Endothelial cell of umbilical vein (primary cell): ENCODE measurements around the gene CRTAP. TPM values are rescaled to one million over a fixed set of nuclear protein-coding genes. Genes with fewer than 3 reads are reported as not detected.

Source experiments
- BruUV-seq: library from RNA; stranded (reverse); fragments of 400-500 nt; replicated peaks from 2 replicates; lab custom pipeline; 2021; lab: Mats Ljungman, UMichigan
- CTCF ChIA-PET: fragments of 300-600, 350-600 bp; sonication (Branson Sonifier 250); formaldehyde crosslinking; loops from one replicate; lab custom pipeline; 2021; ENCODE audit warnings: antibody characterized with exemption, inconsistent platforms; lab: Charles Lee
- POLR2A ChIA-PET: fragments of 300-600, 350-600 bp; sonication (Branson Sonifier 250); formaldehyde crosslinking; loops from one replicate; lab custom pipeline; 2021; ENCODE audit warnings: antibody characterized with exemption, inconsistent platforms; lab: Charles Lee
- DNase-seq: peaks from one replicate; pipeline ENCODE4 v3.0.0-alpha.2; 2011; ENCODE audit warnings: low read depth, low spot score
- FAIRE-seq: peaks from 2 replicates; lab custom pipeline; 2011; peaks lifted over from hg19 to GRCh38; lab: Jason Lieb, UNC
- H2AFZ ChIP-seq: 2 replicates; pipeline ENCODE4 v1.6.0; 2012; ENCODE audit warnings: low read depth, low read length, control low read depth, inconsistent platforms
- H3K27ac ChIP-seq: 2 replicates; pipeline ENCODE4 v1.5.1; 2011; ENCODE audit warnings: low read depth, mild to moderate bottlenecking, control low read depth, low read length, moderate library complexity; ENCODE audit not compliant: insufficient read depth
- H3K27me3 ChIP-seq, 2 experiments: 2 replicates each; pipeline versions ENCODE4 v1.6.0 to v1.6.1; 2011; ENCODE audit warnings: low read length in 2 of 2, mixed read lengths in 1 of 2; ENCODE audit not compliant: control insufficient read depth in 2 of 2, insufficient read depth in 2 of 2
- H3K36me3 ChIP-seq, 2 experiments: 2 replicates in 1 of 2; 3 replicates in 1 of 2; pipeline ENCODE4 v1.5.1; 2011; ENCODE audit warnings: low read length in 2 of 2, mild to moderate bottlenecking in 1 of 2, moderate library complexity in 1 of 2; ENCODE audit not compliant: control insufficient read depth in 2 of 2, insufficient read depth in 2 of 2; ENCODE audit errors: extremely low read depth in 1 of 2
- H3K4me1 ChIP-seq: 3 replicates; pipeline ENCODE4 v1.5.1; 2011; ENCODE audit warnings: mild to moderate bottlenecking, low read length; ENCODE audit not compliant: control insufficient read depth, insufficient read depth; ENCODE audit errors: extremely low read depth
- H3K4me2 ChIP-seq: 2 replicates; pipeline ENCODE4 v1.6.1; 2011; ENCODE audit warnings: low read length, control low read depth, mixed read lengths; ENCODE audit not compliant: insufficient read depth
- H3K4me3 ChIP-seq, 3 experiments: fragments of 200-600 bp in 1 of 3; sonication (generic), shearing (Covaris generic) in 1 of 3; replicated peaks in 1 of 3; 2 replicates each; pipeline ENCODE4 v1.5.1; 2011 to 2016; ENCODE audit warnings: control low read depth in 3 of 3, low read length in 3 of 3, mild to moderate bottlenecking in 2 of 3, inconsistent platforms in 1 of 3, low read depth in 1 of 3, moderate library complexity in 1 of 3; ENCODE audit not compliant: insufficient read depth in 1 of 3
- H3K79me2 ChIP-seq: 2 replicates; pipeline ENCODE4 v1.6.0; 2012; ENCODE audit warnings: low read length, inconsistent platforms; ENCODE audit not compliant: control insufficient read depth, insufficient read depth
- H3K9ac ChIP-seq: replicated peaks from 2 replicates; pipeline ENCODE3; 2011; ENCODE audit warnings: low read length, control low read depth; ENCODE audit not compliant: insufficient read depth; ENCODE audit errors: extremely low read depth
- H3K9me1 ChIP-seq: replicated peaks from 3 replicates; pipeline ENCODE4 v1.6.0; 2011; ENCODE audit warnings: mild to moderate bottlenecking, low read length; ENCODE audit not compliant: control insufficient read depth, insufficient read depth; ENCODE audit errors: extremely low read depth
- H3K9me3 ChIP-seq: replicated peaks from 2 replicates; pipeline ENCODE4 v1.5.1; 2012; ENCODE audit warnings: low read length, inconsistent platforms; ENCODE audit not compliant: control insufficient read depth, insufficient read depth
- H4K20me1 ChIP-seq: replicated peaks from 2 replicates; pipeline ENCODE3; 2011; ENCODE audit warnings: mild to moderate bottlenecking, low read length; ENCODE audit not compliant: control insufficient read depth, insufficient read depth; ENCODE audit errors: extremely low read depth
- CTCF ChIP-seq, 2 donors: IDR thresholded peaks; 1 replicate in 1 of 2; 2 replicates in 1 of 2; pipeline ENCODE4 v1.5.1; 2011; ENCODE audit warnings: low read length in 2 of 2, mild to moderate bottlenecking in 2 of 2, moderate library complexity in 2 of 2, control low read depth in 1 of 2, inconsistent platforms in 1 of 2, low read depth in 1 of 2; ENCODE audit not compliant: insufficient read depth in 1 of 2; ENCODE audit errors: extremely low read depth in 1 of 2
- EZH2 ChIP-seq: IDR thresholded peaks from 2 replicates; pipeline ENCODE4 v1.6.1; 2012; ENCODE audit warnings: borderline replicate concordance, low read depth, mild to moderate bottlenecking, moderate library complexity, low read length, inconsistent platforms; ENCODE audit not compliant: severe bottlenecking
- FOS ChIP-seq: IDR thresholded peaks from 2 replicates; pipeline ENCODE4 v1.6.1; 2011; ENCODE audit warnings: mild to moderate bottlenecking, low read length, moderate library complexity, borderline replicate concordance; ENCODE audit not compliant: insufficient read depth
- GATA2 ChIP-seq: IDR thresholded peaks from 2 replicates; pipeline ENCODE4 v1.7.0; 2011; ENCODE audit warnings: low read depth, mild to moderate bottlenecking, moderate library complexity, mixed read lengths, low read length; ENCODE audit not compliant: insufficient read length, insufficient read depth
- JUN ChIP-seq: IDR thresholded peaks from 2 replicates; pipeline ENCODE4 v1.6.1; 2011; ENCODE audit warnings: borderline replicate concordance, low read depth; ENCODE audit not compliant: insufficient read length, insufficient read depth
- MAX ChIP-seq: IDR thresholded peaks from 2 replicates; pipeline ENCODE4 v1.6.1; 2011; ENCODE audit not compliant: insufficient read depth, insufficient read length
- MYC ChIP-seq: IDR thresholded peaks from one replicate; pipeline ENCODE4 v1.6.1; 2011; ENCODE audit warnings: mild to moderate bottlenecking, low read depth, low read length
- POLR2A ChIP-seq: IDR thresholded peaks from 2 replicates; pipeline ENCODE4 v1.6.1; 2012; ENCODE audit warnings: low read depth, mild to moderate bottlenecking, control low read depth, low read length
- POLR2AphosphoS5 ChIP-seq: IDR thresholded peaks from 2 replicates; pipeline ENCODE4 v1.6.1; 2012; ENCODE audit warnings: low read depth, mild to moderate bottlenecking, control low read depth, low read length, moderate library complexity; ENCODE audit not compliant: insufficient read depth
- dilution Hi-C: fragments of 300-500 bp; cut with MboI; formaldehyde crosslinking; loops from one replicate; pipeline ENCODE4 v1.15.0; 2019; ENCODE audit warnings: low sequenced_read_pairs; ENCODE audit not compliant: extremely low pct_ligation_motif_present
- intact Hi-C: fragments of 100-400 bp; cut with micrococcal nuclease; formaldehyde crosslinking; loops from one replicate; pipeline ENCODE4 v1.10.0; 2022
- polyA plus RNA-seq, 4 experiments: library from polyadenylated mRNA; depleted of rRNA in 3 of 4; stranded (reverse) in 3 of 4; unstranded in 1 of 4; fragments of >200 nt; gene quantifications; 2 replicates each; pipeline versions ENCODE4 v1.2.1 to v1.2.3, GENCODE V29; 2011 to 2012; ENCODE audit warnings: missing spikeins in 1 of 4
- total RNA-seq: library from RNA; stranded (reverse); gene quantifications from 2 replicates; pipeline ENCODE4 v1.2.3, GENCODE V29; 2021

Gene CRTAP
- total and polyA plus RNA-seq, 2 donors (not counting 3 experiments of a cell fraction or from before 2014, with no cell fraction given): 204 to 213 TPM

GRCh38 chr3:33081812-33082211 is 32.0 kb upstream of the CRTAP start:
- Histone ChIP-seq H3K27ac (no peak overlapping the region), H3K4me2 (no peak overlapping the region), H3K36me3 (no peaks in the 10 kb centered on the region), H3K9me3 (no peaks in the 10 kb centered on the region), H3K27me3 (no peaks in the 10 kb centered on the region), H3K9me1 (no peaks in the 10 kb centered on the region), H3K4me3 (no peak overlapping the region), H3K79me2 (peaks cover 14% of the 10 kb centered on the region), H3K4me1 (no peaks in the 10 kb centered on the region), H3K9ac (no peak overlapping the region), H2AFZ (no peak overlapping the region), H4K20me1 (no peaks in the 10 kb centered on the region)
- no peak for DNase-seq
- TF ChIP-seq GATA2 (no peak), EZH2 (no peak), FOS (no peak), CTCF (IDR thresholded peaks at IDR 0.05; ENCODE audit: extremely low read depth in 1 of 2, insufficient read depth in 1 of 2, low read depth in 1 of 2, low read length in 2 of 2) (no peak), JUN (no peak)
- no peak for FAIRE-seq
- POLR2A ChIA-PET: no interaction called here
- intact Hi-C loops (no loop called here), dilution Hi-C loops (no loop called here)
- BruUV-seq: no TSS peak
- CTCF ChIA-PET: no interaction called here

- H3K4me2 ChIP-seq: no peak overlapping the region
- TF ChIP-seq EZH2: no peak
- TF ChIP-seq MAX: no peak
- TF ChIP-seq GATA2: no peak
- no peak for TF ChIP-seq FOS
- TF ChIP-seq MYC: no peak
- TF ChIP-seq POLR2A: no peak
- no peak for TF ChIP-seq CTCF (IDR thresholded peaks at IDR 0.05; ENCODE audit: extremely low read depth in 1 of 2, insufficient read depth in 1 of 2, low read depth in 1 of 2, low read length in 2 of 2)
- TF ChIP-seq POLR2AphosphoS5: no peak
- no peak for TF ChIP-seq JUN
- ChIA-PET POLR2A (no interaction called here), CTCF (interaction anchor here (1.3 to 1.8 kb wide), 2 partner anchors 9 to 289 kb away, joined by 3 to 8 read pairs; no protein-coding TSS in a partner anchor)
- FAIRE-seq (no peak), DNase-seq (no peak)
- dilution Hi-C loops: no loop called here
- peaks cover 28% of the 10 kb centered on the region for H3K79me2 ChIP-seq
- H3K9ac ChIP-seq: no peak overlapping the region
- no TSS peak for BruUV-seq
- H3K27ac ChIP-seq: no peak overlapping the region
- no peaks in the 10 kb centered on the region for H3K9me3 ChIP-seq
- no peaks in the 10 kb centered on the region for H3K9me1 ChIP-seq
- no peaks in the 10 kb centered on the region for H3K27me3 ChIP-seq
- H4K20me1 ChIP-seq: no peaks in the 10 kb centered on the region
- H3K4me3 ChIP-seq: no peak overlapping the region
- H2AFZ ChIP-seq: no peak overlapping the region
- no peaks in the 10 kb centered on the region for H3K36me3 ChIP-seq
- no peaks in the 10 kb centered on the region for H3K4me1 ChIP-seq
- intact Hi-C loops: no loop called here
These were observed 29.9 kb upstream of the CRTAP start for GRCh38 chr3:33083958-33084357.
